Activated CD4-positive, alpha-beta T cell treated with anti-CD3 and anti-CD28 coated beads, Interleukin-2, amount 50 U/mL, for 48 hours (primary cell): ENCODE data around the gene PPP2R1B.
"Not testable (repeated sequence)": the region's sequence is repeated elsewhere in the genome, so short reads cannot be mapped to it uniquely, and the experiment has no call there.

Experiments used
- DNase-seq, 2 experiments: peaks; one replicate each; pipeline ENCODE4 v3.0.0-alpha.2; 2020

PPP2R1B gene

DNA sequence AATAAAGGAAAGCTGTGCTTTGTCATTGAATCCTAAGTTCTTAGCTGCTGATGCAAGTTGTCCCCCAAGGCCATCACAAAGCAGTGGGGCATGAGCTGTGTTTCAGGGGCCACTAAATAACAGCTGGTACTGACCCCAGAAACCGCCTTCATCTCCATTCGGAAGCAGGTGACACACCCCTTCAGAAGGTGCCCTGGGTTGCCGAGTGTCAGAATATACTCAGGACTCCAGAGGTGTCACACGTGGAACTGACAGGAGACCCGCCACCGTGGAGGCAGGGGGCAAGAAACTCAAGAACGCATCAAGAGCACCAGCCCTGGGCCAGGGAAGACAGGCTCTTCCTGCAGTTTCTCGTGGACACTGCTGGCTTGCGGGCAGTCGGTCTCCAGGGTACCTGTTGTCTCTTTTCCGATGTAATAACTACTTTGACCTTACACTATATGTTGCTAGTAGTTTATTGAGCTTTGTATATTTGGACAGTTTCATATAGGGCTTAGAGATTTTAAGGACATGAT, 41.5 kb downstream of the PPP2R1B start:
- no peak for DNase-seq

DNA sequence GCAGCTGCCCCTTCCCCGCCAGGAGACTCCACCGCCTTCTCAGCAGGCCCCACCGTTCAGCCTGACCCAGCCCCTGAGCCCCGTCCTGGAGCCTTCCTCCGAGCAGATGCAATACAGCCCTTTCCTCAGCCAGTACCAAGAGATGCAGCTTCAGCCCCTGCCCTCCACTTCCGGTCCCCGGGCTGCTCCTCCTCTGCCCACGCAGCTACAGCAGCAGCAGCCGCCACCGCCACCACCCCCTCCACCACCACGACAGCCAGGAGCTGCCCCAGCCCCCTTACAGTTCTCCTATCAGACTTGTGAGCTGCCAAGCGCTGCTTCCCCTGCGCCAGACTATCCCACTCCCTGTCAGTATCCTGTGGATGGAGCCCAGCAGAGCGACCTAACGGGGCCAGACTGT, 42.6 kb downstream of the PPP2R1B start:
- no peak for DNase-seq

DNA sequence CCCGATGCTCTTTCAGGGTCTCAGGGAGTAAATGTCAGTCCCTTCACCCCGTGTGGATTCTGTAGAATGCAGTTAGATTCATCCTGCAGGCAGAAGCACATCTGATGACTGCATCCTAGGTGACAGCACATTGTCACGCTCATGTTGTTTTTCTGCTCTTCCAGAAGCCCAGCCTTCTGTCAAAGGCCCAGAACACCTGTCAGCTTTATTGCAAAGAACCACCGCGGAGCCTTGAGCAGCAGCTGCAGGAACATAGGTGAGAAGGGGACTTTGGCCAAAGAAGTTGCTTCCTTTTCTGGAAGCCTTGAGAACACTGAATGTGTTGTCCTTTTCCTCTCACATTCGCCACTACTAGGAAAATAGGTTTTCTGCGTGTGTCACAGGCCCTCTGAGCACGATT, 43.7 kb downstream of the PPP2R1B start:
- no peak for DNase-seq

DNA sequence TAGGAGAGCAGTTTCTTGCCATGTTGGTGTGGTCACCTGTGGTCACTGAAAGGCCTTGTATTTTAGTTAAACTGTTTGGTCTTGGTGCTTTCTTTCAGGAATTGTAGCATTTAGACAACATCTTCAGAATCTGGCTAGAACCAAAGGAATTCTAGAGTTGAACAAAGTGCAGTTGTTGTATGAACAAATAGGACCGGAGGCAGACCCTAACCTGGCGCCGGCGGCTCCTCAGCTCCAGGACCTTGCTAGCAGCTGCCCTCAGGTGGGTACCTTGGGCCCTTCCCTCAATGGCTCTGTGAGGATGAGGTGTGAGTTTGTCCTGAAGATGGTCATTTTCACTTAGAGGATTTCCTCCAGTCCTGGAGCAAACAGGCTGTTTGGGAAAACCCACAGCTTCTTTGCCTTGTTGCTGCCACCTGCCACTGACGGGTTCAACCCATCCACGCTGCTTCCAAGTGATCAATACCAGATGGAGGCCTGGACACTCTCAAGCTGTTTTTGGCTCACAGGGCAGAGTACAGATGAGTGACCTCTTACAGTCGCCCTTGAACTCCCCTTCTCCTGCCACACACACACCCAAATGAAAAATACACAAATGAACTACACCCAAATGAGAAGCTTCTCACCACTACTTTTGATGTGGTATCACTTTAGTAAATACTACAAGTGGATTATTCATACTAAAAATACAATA, 45.2 kb downstream of the PPP2R1B start:
- no peak for DNase-seq

DNA sequence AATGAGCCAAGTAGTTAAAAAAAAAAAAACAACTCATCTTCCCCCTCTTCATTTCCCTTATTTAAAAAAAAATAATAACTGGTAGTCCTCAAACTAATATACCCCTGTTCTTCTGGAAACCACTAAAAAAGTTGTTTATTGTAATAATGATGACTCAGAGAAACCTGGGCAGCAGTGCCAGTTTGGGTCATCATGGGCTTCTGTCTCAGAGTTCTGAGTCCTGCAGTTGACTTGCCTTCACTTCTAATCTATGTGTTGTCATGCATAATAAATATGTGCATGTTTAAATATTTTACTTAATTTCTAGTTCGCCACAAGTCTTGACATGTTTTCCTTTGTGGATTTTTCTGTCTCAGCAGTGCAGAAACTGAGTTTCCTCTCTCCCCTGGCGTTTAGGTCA, 46.8 kb downstream of the PPP2R1B start:
- no peak for DNase-seq

DNA sequence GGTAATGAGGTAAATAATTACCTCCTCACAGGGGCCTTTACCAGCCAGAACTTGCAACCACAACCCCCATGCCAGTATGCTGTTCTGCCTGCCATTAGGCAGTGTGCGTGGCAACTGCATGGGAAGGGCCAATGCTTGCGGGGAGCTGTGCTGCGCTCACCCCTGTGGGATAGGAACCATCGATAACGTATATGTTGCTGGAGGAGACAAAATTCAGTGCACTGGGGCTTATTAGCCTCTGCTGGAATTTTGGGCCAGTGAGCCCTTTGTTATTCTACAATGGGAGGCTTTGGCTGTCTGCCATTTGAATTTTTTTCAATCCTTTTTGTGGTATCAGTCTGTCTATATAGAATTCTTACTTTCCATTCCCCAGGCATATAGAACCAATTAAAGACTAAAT, 47.3 kb downstream of the PPP2R1B start:
- DNase-seq: no peak

DNA sequence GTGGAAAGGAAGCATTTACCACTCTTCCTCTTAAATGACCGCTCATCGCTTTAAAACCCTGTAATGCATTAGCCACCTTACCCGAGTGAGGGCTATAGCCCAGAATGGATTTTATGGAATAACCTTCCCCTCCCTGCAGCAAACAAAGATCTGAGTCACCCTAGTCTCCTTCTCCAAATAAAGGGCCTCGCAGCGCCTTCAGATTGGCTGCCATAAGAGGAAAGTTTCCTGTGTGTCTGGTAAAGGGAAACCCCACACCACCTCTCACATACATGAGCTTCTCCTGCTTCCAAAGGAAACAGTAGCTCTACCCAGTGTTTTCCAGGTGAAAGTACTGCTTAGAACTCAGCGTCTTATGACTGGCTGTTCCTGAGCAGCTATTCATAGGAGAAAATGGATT, 47.8 kb downstream of the PPP2R1B start:
- no peak for DNase-seq

DNA sequence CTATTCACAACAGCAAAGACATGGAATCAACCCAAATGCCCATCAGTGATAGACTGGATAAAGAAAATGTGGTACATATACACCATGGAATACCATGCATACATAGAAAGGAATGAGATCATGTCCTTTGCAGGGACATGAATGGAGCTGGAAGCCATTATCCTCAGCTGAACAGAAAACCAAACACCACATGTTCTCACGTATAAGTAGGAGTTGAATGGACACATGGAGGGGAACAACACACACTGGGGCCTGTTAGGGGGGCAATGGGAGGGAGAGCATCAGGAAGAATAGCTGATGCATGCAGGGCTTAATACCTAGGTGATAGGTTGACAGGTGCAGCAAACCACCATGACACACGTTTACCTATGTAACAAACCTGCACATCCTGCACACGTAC, 48.5 kb downstream of the PPP2R1B start:
- DNase-seq: not testable (repeated sequence)

DNA sequence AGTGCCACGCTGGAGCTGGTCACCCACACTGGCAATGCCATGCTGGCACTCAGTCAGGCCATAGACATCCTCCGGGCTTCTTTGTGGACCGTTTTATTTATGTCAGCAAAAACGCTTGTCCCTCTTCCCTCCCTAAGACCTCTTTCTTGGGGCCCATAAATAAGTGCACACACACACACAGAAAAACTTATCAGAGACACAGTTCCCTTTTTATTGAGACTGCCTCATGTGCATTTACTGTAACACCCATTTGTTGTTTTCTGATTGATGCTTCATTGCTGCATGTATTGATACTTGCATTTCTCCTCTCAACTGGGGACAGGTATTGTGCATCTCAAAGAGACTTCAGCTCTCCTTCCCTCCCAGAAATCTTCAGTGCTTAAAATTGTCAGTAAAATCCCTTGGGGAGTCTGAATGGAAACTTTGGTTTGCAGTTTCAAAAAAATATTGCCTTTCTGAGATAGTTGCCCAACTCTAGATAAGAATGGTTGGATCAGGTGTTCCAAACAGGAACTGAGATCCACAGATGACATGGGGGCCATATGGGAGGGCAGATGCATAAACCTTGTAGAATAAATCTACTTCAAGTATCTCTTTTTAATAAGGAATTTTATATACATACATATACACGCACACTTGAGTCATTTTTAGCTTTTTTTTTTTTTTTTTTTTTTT, 50.9 kb downstream of the PPP2R1B start:
- no peak for DNase-seq

DNA sequence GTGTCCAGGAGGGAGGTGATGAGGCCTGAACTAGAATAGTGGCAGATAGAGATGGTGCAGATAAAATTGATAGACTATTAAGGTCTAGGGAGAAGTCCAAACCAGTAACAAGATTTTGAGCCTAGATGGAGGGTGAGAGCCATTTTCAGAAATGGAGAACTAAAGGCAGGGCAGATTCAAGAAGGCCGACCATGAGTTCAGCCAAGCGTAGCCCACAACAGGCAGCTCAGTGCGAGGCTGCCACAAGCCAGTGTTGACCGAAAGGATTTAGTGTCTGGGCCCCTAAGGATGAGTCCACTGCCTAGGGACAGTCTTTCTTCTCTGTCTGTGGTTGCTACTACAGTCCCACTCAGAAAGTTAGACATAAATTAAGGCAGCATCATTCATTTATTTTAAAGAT, 51.7 kb downstream of the PPP2R1B start:
- DNase-seq: no peak

DNA sequence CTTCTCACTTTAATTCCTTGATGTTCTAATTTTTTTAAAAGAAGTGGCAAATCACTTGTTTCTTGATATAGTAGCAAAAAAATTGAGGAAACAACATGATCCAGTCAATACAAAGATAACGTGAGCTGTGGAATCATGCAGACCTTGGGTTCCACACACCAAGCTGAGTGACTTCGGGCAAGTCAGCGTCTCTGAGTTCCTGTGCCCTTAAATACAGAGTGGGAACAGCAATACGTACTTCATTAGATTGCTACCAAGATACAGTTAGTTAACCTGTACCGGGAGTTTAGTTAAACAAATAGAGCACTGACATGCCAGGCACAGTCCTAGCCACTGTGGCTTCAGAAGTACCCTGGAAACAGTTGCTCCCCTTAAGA, 58.5 kb downstream of the PPP2R1B start:
- DNase-seq: no peak

DNA sequence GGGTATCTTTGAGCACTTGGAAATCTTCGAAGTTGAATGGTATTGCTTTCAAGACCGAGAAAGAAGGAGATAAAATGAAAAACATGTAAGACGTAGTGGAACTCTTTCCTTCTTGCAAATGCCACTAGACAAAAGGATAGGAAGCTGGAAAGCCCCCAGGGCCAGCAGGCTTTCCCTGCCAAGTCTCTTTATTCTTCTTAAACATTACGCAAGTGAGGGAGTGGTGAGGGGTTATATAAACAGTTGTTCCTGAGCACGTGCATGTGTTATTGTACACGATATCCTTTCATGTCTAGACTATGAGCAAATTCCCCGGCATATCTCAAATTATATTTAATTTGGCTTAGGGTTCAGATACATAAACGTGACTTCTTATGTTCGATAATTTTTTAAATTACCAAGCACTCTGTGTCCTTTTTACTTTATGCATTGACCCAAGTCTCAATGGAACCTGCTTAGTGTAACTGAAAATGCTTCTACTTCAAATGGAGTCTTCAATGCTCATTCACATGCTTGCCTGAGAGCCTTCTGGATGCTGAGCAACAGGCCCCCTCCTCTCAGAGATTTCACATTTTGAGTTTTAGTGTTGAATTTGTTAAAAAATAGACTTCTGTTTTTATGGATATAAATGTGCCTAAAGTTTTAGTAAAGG, 59.0 kb downstream of the PPP2R1B start:
- DNase-seq: no peak

DNA sequence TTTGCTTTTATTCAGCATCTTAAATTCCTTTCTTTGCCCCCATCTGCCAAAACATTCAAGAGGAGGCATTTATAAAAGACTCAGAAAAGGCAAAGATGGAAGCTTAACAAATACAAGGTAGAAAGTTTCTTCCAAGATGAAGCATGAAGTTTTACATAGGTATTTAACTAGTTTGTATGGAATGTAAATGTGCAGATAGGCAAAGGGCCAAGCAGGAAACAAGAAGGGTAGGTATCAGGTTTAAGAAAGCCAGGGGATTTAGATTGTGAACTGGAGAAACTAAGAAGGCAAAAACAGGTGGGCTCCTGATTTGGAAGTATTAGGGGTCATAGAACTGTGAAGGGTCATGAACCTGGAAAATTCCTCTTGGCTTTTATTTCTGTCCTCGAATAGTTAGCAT, 62.6 kb downstream of the PPP2R1B start:
- DNase-seq: no peak

DNA sequence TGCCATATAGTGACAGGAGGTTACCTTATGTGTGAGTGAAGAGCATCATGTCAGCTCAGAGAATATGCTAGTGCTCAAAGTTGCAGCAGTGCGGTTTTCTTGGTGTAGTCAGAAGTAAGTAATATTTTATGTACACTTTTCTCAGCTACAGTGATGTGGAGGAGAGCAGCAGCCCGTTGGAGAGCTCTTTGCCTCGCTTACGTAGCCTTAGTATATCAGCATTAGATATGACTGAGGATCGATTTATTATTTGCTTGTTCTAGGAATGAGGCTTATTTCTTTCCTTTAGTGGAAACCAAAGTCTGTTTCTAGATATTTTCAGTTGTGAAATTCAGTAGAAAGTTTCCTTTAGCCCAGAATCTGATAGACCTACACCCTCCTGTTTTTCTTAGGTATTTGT, 63.6 kb downstream of the PPP2R1B start:
- DNase-seq: no peak

DNA sequence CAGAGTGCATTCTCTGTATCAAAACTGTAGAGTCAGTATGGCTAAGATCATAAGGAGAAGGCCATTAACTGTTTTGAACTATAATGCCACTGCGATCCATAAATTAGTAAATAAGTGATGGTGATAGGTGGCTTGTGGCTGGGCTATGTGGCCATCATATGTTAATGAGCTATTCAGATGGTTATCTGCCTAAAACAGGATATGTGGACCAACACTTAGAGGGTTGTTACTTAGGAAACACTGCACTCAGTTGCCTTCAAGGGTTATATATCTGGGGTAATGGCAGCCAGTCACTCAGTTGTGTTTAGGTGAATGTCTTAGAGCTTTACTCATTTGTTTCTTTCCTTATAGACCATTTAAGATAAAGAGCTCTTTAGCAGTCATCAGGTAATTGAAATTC, 66.0 kb downstream of the PPP2R1B start:
- DNase-seq: no peak

DNA sequence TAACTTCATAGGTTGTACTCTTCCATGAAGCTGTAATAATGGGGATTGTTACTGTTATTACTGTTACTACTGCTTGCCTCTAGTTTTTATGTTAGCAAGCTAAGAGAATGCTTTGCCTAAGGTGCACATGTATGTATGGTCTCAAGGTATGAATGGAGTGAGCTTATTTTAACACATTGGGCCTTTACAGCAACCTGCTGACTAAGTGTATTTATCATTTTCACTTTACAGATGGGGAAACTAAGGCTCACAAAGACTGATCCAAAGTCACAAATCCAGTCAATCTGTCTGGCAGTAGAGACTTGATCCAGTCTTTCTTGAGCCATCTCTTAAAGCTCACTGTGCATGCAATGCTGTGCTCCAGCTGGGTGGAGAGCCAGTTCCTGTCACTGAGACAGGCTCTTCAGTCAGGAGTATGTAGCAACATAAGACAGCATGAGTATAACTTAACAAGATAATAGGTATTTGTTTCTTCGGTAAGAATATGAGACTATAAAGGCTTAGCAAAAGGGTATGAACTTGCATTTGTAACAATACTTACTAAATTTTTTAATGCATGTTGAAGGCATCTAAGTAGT, 66.5 kb downstream of the PPP2R1B start:
- DNase-seq: no peak

DNA sequence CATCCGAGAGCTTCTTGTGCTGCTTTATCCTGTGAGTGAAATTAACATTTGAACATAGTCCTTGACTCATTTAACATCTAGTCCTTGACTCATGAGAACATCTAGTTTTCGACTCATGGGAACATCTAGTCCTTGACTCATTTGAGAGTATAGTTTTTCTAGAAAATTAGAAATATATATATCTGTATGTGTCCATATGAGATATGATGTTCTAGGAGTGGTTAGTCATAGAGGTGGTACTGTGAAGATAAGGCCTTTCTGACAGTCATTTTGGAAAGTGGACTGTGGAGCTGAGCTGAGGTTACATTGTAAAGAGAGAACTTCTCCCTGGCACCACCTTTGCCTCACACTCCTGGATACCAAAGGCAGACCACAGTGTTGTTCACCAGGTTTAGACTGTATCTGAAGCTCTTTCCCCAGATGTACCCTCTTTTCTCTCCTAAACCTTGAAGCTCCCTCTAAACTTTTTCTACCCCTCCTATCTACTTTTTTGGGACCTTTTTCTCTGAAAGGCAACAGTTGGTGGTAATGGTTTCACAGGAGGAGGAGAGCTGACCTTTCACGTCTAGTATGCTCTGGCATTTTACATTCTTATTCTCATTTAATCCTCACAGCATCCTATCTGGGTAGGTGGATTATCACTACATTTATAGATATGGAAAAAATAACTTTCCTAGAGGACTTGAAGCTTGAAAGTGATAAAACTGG, 67.2 kb downstream of the PPP2R1B start:
- DNase-seq: no peak

DNA sequence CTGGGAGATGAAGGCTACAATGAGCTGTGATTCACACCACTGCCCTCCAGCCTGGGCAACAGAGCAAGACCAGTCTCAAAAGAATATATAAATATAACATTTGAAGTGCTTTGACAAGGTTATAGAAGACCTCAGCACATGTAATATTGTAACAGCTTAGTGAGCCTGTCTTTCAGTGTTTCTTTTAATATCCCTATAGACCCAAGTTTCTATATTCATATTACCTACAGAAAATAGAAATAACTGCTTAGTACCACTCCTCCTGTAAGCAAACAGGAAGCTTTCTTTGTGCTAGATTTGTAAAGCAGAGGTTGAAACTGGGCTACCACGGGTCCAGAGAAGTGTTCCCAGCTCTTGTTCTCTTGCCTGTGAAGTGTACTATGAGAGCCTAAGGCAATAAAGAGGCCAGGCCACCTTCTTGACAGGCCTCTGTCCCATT, 68.2 kb downstream of the PPP2R1B start:
- no peak for DNase-seq

DNA sequence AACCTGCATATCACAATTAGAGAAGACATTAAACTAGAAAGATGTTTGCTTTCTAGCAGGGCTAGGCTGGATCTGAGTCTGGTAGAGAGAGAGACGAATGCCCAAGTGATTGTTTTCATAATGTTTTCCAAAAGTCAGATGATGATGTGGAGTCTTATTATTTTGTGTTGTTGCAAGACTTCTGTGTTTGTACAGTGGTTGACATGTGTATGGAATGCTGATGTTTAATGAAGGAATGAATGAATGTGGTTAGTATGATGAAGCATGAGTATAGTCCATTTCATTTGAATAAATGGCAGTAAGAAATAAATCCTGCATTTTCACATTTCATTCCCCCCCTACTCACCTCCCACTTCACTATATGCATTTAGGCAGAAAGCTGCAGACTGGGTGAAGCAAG, 69.6 kb downstream of the PPP2R1B start:
- DNase-seq: no peak

DNA sequence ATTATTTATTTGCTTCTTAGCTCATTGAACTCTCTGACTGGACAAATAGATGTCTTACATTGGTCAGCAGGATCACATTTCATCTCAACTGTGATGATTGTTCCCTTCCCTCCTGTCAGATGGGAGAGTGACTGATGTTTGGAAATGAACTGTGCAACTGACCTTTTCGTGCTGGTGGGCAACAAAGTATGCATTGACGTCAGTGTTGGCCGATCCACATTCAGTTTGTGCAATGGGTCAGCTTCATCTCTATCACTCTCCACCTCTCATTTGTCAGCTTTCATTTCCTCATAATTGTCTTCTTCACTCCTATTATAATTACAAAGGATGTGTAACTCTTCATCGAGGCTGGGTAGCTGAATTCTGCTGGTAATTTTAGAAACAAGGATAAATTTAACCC, 71.3 kb downstream of the PPP2R1B start:
- no peak for DNase-seq

DNA sequence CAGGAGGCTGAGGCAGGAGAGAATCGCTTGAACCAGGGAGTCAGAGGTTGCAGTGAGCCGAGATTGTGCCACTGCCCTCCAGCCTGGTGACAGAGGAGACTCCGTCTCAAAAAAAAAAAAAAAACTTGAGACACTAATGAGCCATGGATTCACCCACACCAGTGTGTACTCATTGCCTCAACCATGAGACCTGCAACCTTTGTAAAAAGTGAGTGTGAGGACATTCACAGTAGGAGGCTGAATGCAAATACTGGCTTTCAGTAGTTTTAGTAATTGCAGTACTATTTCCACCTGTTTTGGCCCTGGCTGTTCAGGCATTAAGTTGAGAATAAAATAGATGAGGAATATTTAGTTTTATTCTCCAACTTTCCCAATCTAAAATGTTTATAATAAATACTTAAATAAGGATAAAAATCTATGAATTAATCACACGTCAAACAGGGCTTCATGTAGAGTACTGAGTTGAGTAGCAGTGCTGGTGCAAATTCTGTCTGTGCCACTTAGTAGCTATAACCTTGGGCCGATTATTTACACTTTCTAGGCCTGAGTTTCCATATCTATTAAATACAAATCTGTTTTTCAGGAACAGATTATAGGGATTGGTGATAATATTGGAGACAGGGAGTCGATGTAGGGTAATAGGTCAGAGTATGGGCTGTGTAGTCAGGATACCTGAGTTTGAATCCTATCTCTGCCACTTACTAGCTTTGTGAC, 72.8 kb downstream of the PPP2R1B start:
- no peak for DNase-seq

DNA sequence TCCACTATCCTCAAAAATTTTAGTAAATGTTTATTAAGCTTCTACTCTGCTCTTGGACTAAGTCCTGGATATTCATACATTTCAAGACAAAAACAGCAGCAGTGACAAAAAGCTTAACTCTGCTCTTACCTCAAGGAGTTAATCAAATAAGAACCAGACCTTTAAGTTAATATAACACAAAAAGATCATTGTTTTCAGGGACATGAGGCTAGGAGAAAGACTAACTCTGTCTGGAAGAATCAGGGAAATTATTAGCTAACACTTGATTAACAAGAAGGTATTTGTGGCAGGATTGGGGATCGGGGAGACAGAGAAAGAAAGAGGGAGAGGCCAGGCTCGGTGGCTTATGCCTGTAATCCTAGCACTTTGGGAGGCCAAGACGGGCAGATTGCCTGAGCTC, 74.4 kb downstream of the PPP2R1B start:
- no peak for DNase-seq

DNA sequence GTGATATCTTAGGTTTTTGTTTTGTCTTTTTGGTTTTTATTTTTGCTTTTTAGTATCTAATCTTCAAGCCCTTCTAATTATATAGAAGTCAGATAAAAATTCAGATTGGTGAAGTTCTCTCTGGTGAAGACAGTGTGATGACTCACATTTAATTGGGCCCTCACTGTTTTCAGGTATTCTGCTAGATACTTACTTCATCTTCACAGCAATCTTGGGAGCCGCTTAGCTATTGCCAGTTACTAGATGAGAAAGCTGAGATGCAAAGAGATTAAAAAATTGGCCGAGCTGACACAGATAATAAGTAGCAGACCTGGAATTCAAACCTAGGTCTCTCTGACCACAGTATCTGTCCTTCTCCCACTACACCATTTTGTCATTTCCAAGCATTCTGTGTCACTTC, 75.0 kb downstream of the PPP2R1B start:
- no peak for DNase-seq
